ENCODE results near the gene SMAD5. TPM values are rescaled to one million over a fixed set of nuclear protein-coding genes. Genes with fewer than 3 reads are reported as not detected.

The SMAD5 gene
- total RNA-seq, 1 donor from 2014 or later: 102 TPM

- Histone ChIP-seq H3K4me1 (peaks cover 10% of the 10 kb centered on the region), H3K36me3 (no peaks in the 10 kb centered on the region), H3K9me3 (ENCODE audit: low read depth) (no peaks in the 10 kb centered on the region), H2AFZ (replicated peaks) (no peak overlapping the region), H3K79me2 (ENCODE audit: low read depth) (peaks cover 100% of the 10 kb centered on the region), H3K4me3 (no peak overlapping the region), H3K4me2 (no peak overlapping the region), H3K27me3 (no peaks in the 10 kb centered on the region), H3K27ac (no peak overlapping the region), H3K9ac (no peak overlapping the region), H4K20me1 (ENCODE audit: low read depth) (peaks cover 100% of the 10 kb centered on the region), H3F3A (ENCODE audit: low read depth) (no peaks in the 10 kb centered on the region)
- peaks cover 7% of the 10 kb centered on the region for H3K36me3 Mint-ChIP-seq
- H3K9me3 Mint-ChIP-seq: no peaks in the 10 kb centered on the region
- no peaks in the 10 kb centered on the region for H3K4me1 Mint-ChIP-seq
- H3K27me3 Mint-ChIP-seq (ENCODE audit: insufficient read depth, low read depth): no peaks in the 10 kb centered on the region
- DNase-seq (ENCODE audit: low spot score): no peak
- no peak overlapping the region for H3K27ac Mint-ChIP-seq
- H3K4me3 Mint-ChIP-seq: no peak overlapping the region
- TF ChIP-seq EZH2 (IDR thresholded peaks at IDR 0.05): no peak
- TF ChIP-seq CTCF (IDR thresholded peaks at IDR 0.05): no peak
- no peak for TF ChIP-seq EZH2phosphoT487 (IDR thresholded peaks at IDR 0.05)
Measured at GRCh38 chr5:136145030-136145429, 12.4 kb downstream of the SMAD5 start.

- no peaks in the 10 kb centered on the region for H3K36me3 ChIP-seq
- H3K9me3 Mint-ChIP-seq: no peaks in the 10 kb centered on the region
- H3K27ac ChIP-seq: no peak overlapping the region
- peaks cover 8% of the 10 kb centered on the region for H3K36me3 Mint-ChIP-seq
- peaks cover 10% of the 10 kb centered on the region for H3K4me1 ChIP-seq
- no peaks in the 10 kb centered on the region for H3K4me1 Mint-ChIP-seq
- H3K79me2 ChIP-seq (ENCODE audit: low read depth): peaks cover 100% of the 10 kb centered on the region
- no peaks in the 10 kb centered on the region for H3K27me3 Mint-ChIP-seq (ENCODE audit: insufficient read depth, low read depth)
- no peak for TF ChIP-seq CTCF (IDR thresholded peaks at IDR 0.05)
- no peak for TF ChIP-seq EZH2 (IDR thresholded peaks at IDR 0.05)
- TF ChIP-seq EZH2phosphoT487 (IDR thresholded peaks at IDR 0.05): no peak
- H3K9ac ChIP-seq: no peak overlapping the region
- no peak overlapping the region for H3K4me3 ChIP-seq
- no peak overlapping the region for H2AFZ ChIP-seq (replicated peaks)
- H3K9me3 ChIP-seq (ENCODE audit: low read depth): no peaks in the 10 kb centered on the region
- H4K20me1 ChIP-seq (ENCODE audit: low read depth): peaks cover 100% of the 10 kb centered on the region
- H3F3A ChIP-seq (ENCODE audit: low read depth): no peaks in the 10 kb centered on the region
- no peak overlapping the region for H3K4me2 ChIP-seq
- no peak overlapping the region for H3K4me3 Mint-ChIP-seq
- H3K27ac Mint-ChIP-seq: no peak overlapping the region
- no peaks in the 10 kb centered on the region for H3K27me3 ChIP-seq
- DNase-seq (ENCODE audit: low spot score): no peak
Measured at GRCh38 chr5:136146201-136146600, 13.6 kb downstream of the SMAD5 start.

DNA sequence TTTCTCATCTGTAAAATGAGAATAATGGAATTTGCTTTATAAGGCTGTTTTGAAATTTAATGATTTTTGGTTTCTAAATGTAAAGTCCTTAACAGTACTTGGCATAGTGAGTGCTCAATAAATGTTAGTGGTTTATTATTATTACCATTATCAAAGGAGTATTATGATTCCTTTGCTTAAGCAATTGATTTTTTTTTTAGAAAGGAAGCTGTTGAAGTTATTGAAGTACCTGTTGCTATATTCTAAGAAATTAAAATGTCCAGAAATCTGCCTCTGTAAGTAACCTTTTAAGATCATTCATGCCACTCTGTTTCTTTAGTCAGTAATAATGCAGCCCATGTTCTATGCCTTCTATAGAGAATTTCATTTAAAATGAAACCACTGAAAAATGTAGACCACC is 15.0 kb downstream of the SMAD5 start:
- Histone ChIP-seq H3K27ac (no peak overlapping the region), H3K9ac (no peak overlapping the region), H4K20me1 (ENCODE audit: low read depth) (peaks cover 98% of the 10 kb centered on the region), H3K9me3 (ENCODE audit: low read depth) (no peaks in the 10 kb centered on the region), H3K79me2 (ENCODE audit: low read depth) (peaks cover 100% of the 10 kb centered on the region), H2AFZ (replicated peaks) (no peak overlapping the region), H3K4me3 (no peak overlapping the region), H3K4me2 (no peak overlapping the region), H3F3A (ENCODE audit: low read depth) (no peaks in the 10 kb centered on the region), H3K4me1 (peaks cover 10% of the 10 kb centered on the region), H3K27me3 (no peaks in the 10 kb centered on the region), H3K36me3 (no peaks in the 10 kb centered on the region)
- no peak overlapping the region for H3K4me3 Mint-ChIP-seq
- no peaks in the 10 kb centered on the region for H3K4me1 Mint-ChIP-seq
- DNase-seq (ENCODE audit: low spot score): no peak
- H3K36me3 Mint-ChIP-seq: peaks cover 12% of the 10 kb centered on the region
- no peaks in the 10 kb centered on the region for H3K9me3 Mint-ChIP-seq
- no peak for TF ChIP-seq EZH2phosphoT487 (IDR thresholded peaks at IDR 0.05)
- TF ChIP-seq CTCF (IDR thresholded peaks at IDR 0.05): no peak
- no peak for TF ChIP-seq EZH2 (IDR thresholded peaks at IDR 0.05)
- no peaks in the 10 kb centered on the region for H3K27me3 Mint-ChIP-seq (ENCODE audit: insufficient read depth, low read depth)
- H3K27ac Mint-ChIP-seq: no peak overlapping the region

Data from neural progenitor cell (in vitro differentiated cells).